SK-N-SH (cell line): ENCODE measurements around the gene DGCR2.

Experiments
- CTCF ChIP-seq: fragments of 200-600 bp; sonication (generic); IDR thresholded peaks from 2 replicates; pipeline ENCODE4 v1.6.1; 2017; ENCODE audit warnings: antibody characterized with exemption, mild to moderate bottlenecking, moderate library complexity
- EP300 ChIP-seq, 2 experiments: IDR thresholded peaks; 2 replicates each; pipeline versions ENCODE4 v1.4.0 to v1.6.1; 2012; ENCODE audit warnings: borderline replicate concordance in 1 of 2, low read depth in 1 of 2, low read length in 1 of 2
- FOSL2 ChIP-seq: IDR thresholded peaks from 2 replicates; pipeline ENCODE4 v1.4.0; 2012; ENCODE audit warnings: low read depth, mild to moderate bottlenecking, moderate library complexity, borderline replicate concordance
- GATA2 ChIP-seq: sonication (generic); formaldehyde crosslinking; IDR thresholded peaks from 2 replicates; pipeline ENCODE4 v1.5.0; 2020; ENCODE audit warnings: mild to moderate bottlenecking, missing genetic modification reagents
- JUND ChIP-seq: IDR thresholded peaks from 2 replicates; pipeline ENCODE4 v1.4.0; 2012
- MEF2A ChIP-seq: IDR thresholded peaks from 2 replicates; pipeline ENCODE4 v1.4.0; 2012; ENCODE audit warnings: low read depth, borderline replicate concordance
- RAD21 ChIP-seq: IDR thresholded peaks from 2 replicates; pipeline ENCODE4 v1.6.1; 2012; ENCODE audit warnings: mild to moderate bottlenecking, low read length
- RCOR1 ChIP-seq: fragments of 150-350 bp; IDR thresholded peaks from 2 replicates; pipeline ENCODE4 v1.6.1; 2017; ENCODE audit warnings: antibody characterized with exemption, low read length
- RFX5 ChIP-seq: IDR thresholded peaks from 2 replicates; pipeline ENCODE4 v1.6.1; 2012; ENCODE audit warnings: mild to moderate bottlenecking, improper control_type of control experiment, low read length
- TAF1 ChIP-seq: IDR thresholded peaks from 2 replicates; pipeline ENCODE4 v1.6.1; 2012; ENCODE audit warnings: low read depth, mild to moderate bottlenecking, low read length, moderate library complexity, borderline replicate concordance
- TCF12 ChIP-seq: IDR thresholded peaks from 2 replicates; pipeline ENCODE4 v1.4.0; 2012

- TF ChIP-seq CTCF (no peak), TAF1 (no peak), MEF2A (no peak), EP300 (IDR thresholded peaks at IDR 0.05; ENCODE audit: borderline replicate concordance in 1 of 2, low read depth in 1 of 2, low read length in 1 of 2) (no peak), RCOR1 (no peak), TCF12 (no peak), JUND (no peak), RAD21 (no peak), FOSL2 (no peak), RFX5 (no peak), GATA2 (no peak)
Observed at GRCh38 chr22:19057539-19057938, 64.7 kb downstream of the DGCR2 start.
